Endothelial cell (in vitro differentiated cells): ENCODE results near the gene MIB2. TPM values are rescaled to one million over a fixed set of nuclear protein-coding genes. Genes with fewer than 3 reads are reported as not detected.

Experiments
- DNase-seq: peaks from one replicate; pipeline ENCODE4 v3.0.0; 2021; ENCODE audit warnings: low spot score
- H3K27ac Mint-ChIP-seq: one replicate; pipeline ENCODE4 v1.8.0; 2021; ENCODE audit warnings: mixed read lengths, inconsistent platforms; ENCODE audit not compliant: unreplicated experiment
- H3K27me3 Mint-ChIP-seq: one replicate; pipeline ENCODE4 v1.8.0; 2021; ENCODE audit warnings: mild to moderate bottlenecking, moderate library complexity, mixed read lengths, inconsistent platforms; ENCODE audit not compliant: unreplicated experiment
- H3K36me3 Mint-ChIP-seq: one replicate; pipeline ENCODE4 v1.8.0; 2021; ENCODE audit warnings: mild to moderate bottlenecking, low read depth, mixed read lengths, inconsistent platforms; ENCODE audit not compliant: unreplicated experiment
- H3K4me1 Mint-ChIP-seq: one replicate; pipeline ENCODE4 v1.8.0; 2021; ENCODE audit warnings: mild to moderate bottlenecking, mixed read lengths, inconsistent platforms; ENCODE audit not compliant: unreplicated experiment
- H3K4me3 Mint-ChIP-seq: one replicate; pipeline ENCODE4 v1.8.0; 2021; ENCODE audit warnings: mild to moderate bottlenecking, mixed read lengths, inconsistent platforms; ENCODE audit not compliant: unreplicated experiment
- H3K9me3 Mint-ChIP-seq: one replicate; pipeline ENCODE4 v1.8.0; 2021; ENCODE audit warnings: mixed read lengths, inconsistent platforms; ENCODE audit not compliant: unreplicated experiment
- CTCF ChIP-seq: fragments of 200-600 bp; sonication (generic); IDR thresholded peaks from one replicate; pipeline ENCODE4 v1.5.0; 2021; ENCODE audit warnings: antibody characterized with exemption; ENCODE audit not compliant: unreplicated experiment
- total RNA-seq: library from RNA; stranded (reverse); fragmentation: NEBNext Ultra II Directional; extraction: Animal tissue kit (Norgen Biotek cat#: 25700); gene quantifications from one replicate; pipeline ENCODE4 v1.2.1, GENCODE V29; 2021; ENCODE audit not compliant: unreplicated experiment

MIB2 gene
- total RNA-seq, 1 donor from 2014 or later = 84.4 TPM

GRCh38 chr1:1627261-1627828 lies 12.0 kb downstream of the MIB2 start:
- no peak for DNase-seq
- Mint-ChIP-seq H3K27ac (no peak overlapping the region), H3K4me3 (no peak overlapping the region), H3K36me3 (peaks cover 5% of the 10 kb centered on the region), H3K4me1 (peaks cover 2% of the 10 kb centered on the region), H3K9me3 (no peaks in the 10 kb centered on the region), H3K27me3 (peaks cover 1% of the 10 kb centered on the region)
- no peak for TF ChIP-seq CTCF

- DNase-seq = no peak
- Mint-ChIP-seq H3K36me3 (no peaks in the 10 kb centered on the region), H3K27ac (no peak overlapping the region), H3K4me3 (no peak overlapping the region), H3K4me1 (no peaks in the 10 kb centered on the region), H3K9me3 (no peaks in the 10 kb centered on the region), H3K27me3 (peaks cover 1% of the 10 kb centered on the region)
- no peak for TF ChIP-seq CTCF
These were observed 12.8 kb downstream of the MIB2 start for GRCh38 chr1:1627829-1628753.

- no peaks in the 10 kb centered on the region for H3K36me3 Mint-ChIP-seq
- H3K27me3 Mint-ChIP-seq = peaks cover 1% of the 10 kb centered on the region
- H3K4me3 Mint-ChIP-seq = no peak overlapping the region
- DNase-seq = no peak
- H3K9me3 Mint-ChIP-seq = no peaks in the 10 kb centered on the region
- no peak overlapping the region for H3K27ac Mint-ChIP-seq
- no peak for TF ChIP-seq CTCF
- H3K4me1 Mint-ChIP-seq = no peaks in the 10 kb centered on the region
These were observed 13.6 kb downstream of the MIB2 start for GRCh38 chr1:1628754-1629429.

GRCh38 chr1:1629430-1630190 lies 14.3 kb downstream of the MIB2 start:
- Mint-ChIP-seq H3K9me3 (no peaks in the 10 kb centered on the region), H3K27ac (no peak overlapping the region), H3K36me3 (no peaks in the 10 kb centered on the region), H3K4me1 (no peaks in the 10 kb centered on the region), H3K27me3 (peaks cover 1% of the 10 kb centered on the region), H3K4me3 (no peak overlapping the region)
- DNase-seq = no peak
- TF ChIP-seq CTCF = no peak
